ENCODE data around the gene COL12A1.

Gene COL12A1

GRCh38 chr6:75044846-75045245, 161.0 kb downstream of the COL12A1 start:
- no peak for DNase-seq (ENCODE audit: low read depth in 1 of 2, low spot score in 1 of 2)

- no peak for DNase-seq (ENCODE audit: low read depth in 1 of 2, low spot score in 1 of 2)
These were observed 164.5 kb downstream of the COL12A1 start for GRCh38 chr6:75041381-75041780.

All from activated CD4-positive, alpha-beta T cell treated with anti-CD3 and anti-CD28 coated beads, Interleukin-2, amount 50 U/mL, for 24 hours (primary cell).